ENCODE measurements around the gene SMIM1. TPM values are rescaled to one million over a fixed set of nuclear protein-coding genes. Genes with fewer than 3 reads are reported as not detected.
"Not testable (repeated sequence)": the region's sequence is repeated elsewhere in the genome, so short reads cannot be mapped to it uniquely, and the experiment has no call there.

Gene SMIM1
- total and polyA plus RNA-seq, 3 experiments from 2014 or later, result 0.80 to 1.6 (median 1.1) TPM

GRCh38 chr1:3746389-3746829 lies 26.1 kb upstream of the SMIM1 start:
- Mint-ChIP-seq H3K4me1 (peaks cover 19 to 39% (median 32%) of the 10 kb centered on the region in 3 donors), H3K4me3 (peak overlapping the region; percentile 39 to 91 (median 81)), H3K9me3 (no peaks in the 10 kb centered on the region), H3K27me3 (peaks cover 0 to 3% of the 10 kb centered on the region in 2 donors), H3K36me3 (peaks cover 0 to 19% (median 3%) of the 10 kb centered on the region in 3 donors), H3K27ac (peak overlapping the region; percentile 5 to 98 (median 71))
- CTCF ChIA-PET, result no interaction called here
- H3K36me3 ChIP-seq (ENCODE audit: insufficient read depth, low read length), result no peaks in the 10 kb centered on the region
- peak in 2 of 5 donors; percentile 15 to 45 for DNase-seq
- H3K27me3 ChIP-seq (ENCODE audit: insufficient read depth, low read length, poor library complexity, severe bottlenecking), result no peaks in the 10 kb centered on the region
- peak overlapping the region; percentile 31 for H3K27ac ChIP-seq (ENCODE audit: low read depth, low read length)
- no peaks in the 10 kb centered on the region for H3K9me3 ChIP-seq (ENCODE audit: low read length)
- peak overlapping the region; percentile 51 for H3K4me3 ChIP-seq (ENCODE audit: low read length)
- H3K4me1 ChIP-seq (ENCODE audit: insufficient read depth, low read length), result peaks cover 9% of the 10 kb centered on the region
- POLR2A ChIA-PET, result no interaction called here

GRCh38 chr1:3746830-3747521 lies 25.6 kb upstream of the SMIM1 start:
- CTCF ChIA-PET, result no interaction called here

GRCh38 chr1:3747522-3747848 lies 25.1 kb upstream of the SMIM1 start:
- H3K27ac Mint-ChIP-seq, result peak overlapping the region in 4 of 8 donors; percentile 54 to 85 (median 72)
- peak overlapping the region; percentile 51 for H3K4me3 ChIP-seq (ENCODE audit: low read length)
- no peak overlapping the region for H3K27ac ChIP-seq (ENCODE audit: low read depth, low read length)

More at GRCh38 chr1:3746830-3747521, 25.6 kb upstream of the SMIM1 start:
- Mint-ChIP-seq H3K4me3 (peak overlapping the region; percentile 70 to 91 (median 81)), H3K36me3 (peaks cover 0 to 13% (median 0%) of the 10 kb centered on the region in 3 donors), H3K9me3 (no peaks in the 10 kb centered on the region), H3K27me3 (peaks cover 0 to 3% of the 10 kb centered on the region in 2 donors), H3K27ac (peak overlapping the region in 5 of 8 donors; percentile 64 to 98 (median 76)), H3K4me1 (peaks cover 19 to 39% (median 32%) of the 10 kb centered on the region in 3 donors)
- Histone ChIP-seq H3K27me3 (ENCODE audit: insufficient read depth, low read length, poor library complexity, severe bottlenecking) (no peaks in the 10 kb centered on the region), H3K4me1 (ENCODE audit: insufficient read depth, low read length) (peaks cover 9% of the 10 kb centered on the region), H3K27ac (ENCODE audit: low read depth, low read length) (peak overlapping the region; percentile 31), H3K36me3 (ENCODE audit: insufficient read depth, low read length) (no peaks in the 10 kb centered on the region), H3K9me3 (ENCODE audit: low read length) (no peaks in the 10 kb centered on the region), H3K4me3 (ENCODE audit: low read length) (peak overlapping the region; percentile 51)
- POLR2A ChIA-PET, result no interaction called here
- peak; percentile 67 to 86 (median 78) for DNase-seq

GRCh38 chr1:3747903-3748302 lies 24.6 kb upstream of the SMIM1 start:
- Mint-ChIP-seq H3K36me3 (peaks cover 0 to 5% (median 0%) of the 10 kb centered on the region in 3 donors), H3K9me3 (no peaks in the 10 kb centered on the region), H3K4me3 (peak overlapping the region; percentile 70 to 90 (median 77)), H3K4me1 (peaks cover 19 to 39% (median 32%) of the 10 kb centered on the region in 3 donors), H3K27me3 (peaks cover 0 to 3% of the 10 kb centered on the region in 2 donors), H3K27ac (peak overlapping the region in 4 of 8 donors; percentile 54 to 85 (median 72))
- Histone ChIP-seq H3K27ac (ENCODE audit: low read depth, low read length) (no peak overlapping the region), H3K36me3 (ENCODE audit: insufficient read depth, low read length) (no peaks in the 10 kb centered on the region), H3K4me3 (ENCODE audit: low read length) (peak overlapping the region; percentile 51), H3K9me3 (ENCODE audit: low read length) (no peaks in the 10 kb centered on the region), H3K27me3 (ENCODE audit: insufficient read depth, low read length, poor library complexity, severe bottlenecking) (no peaks in the 10 kb centered on the region), H3K4me1 (ENCODE audit: insufficient read depth, low read length) (peaks cover 9% of the 10 kb centered on the region)
- ChIA-PET CTCF (no interaction called here), POLR2A (no interaction called here)
- peak in 1 of 5 donors; percentile 25 for DNase-seq

More at GRCh38 chr1:3747522-3747848, 25.1 kb upstream of the SMIM1 start:
- Mint-ChIP-seq H3K27me3 (peaks cover 0 to 3% of the 10 kb centered on the region in 2 donors), H3K36me3 (peaks cover 0 to 8% (median 0%) of the 10 kb centered on the region in 3 donors), H3K4me1 (peaks cover 19 to 39% (median 32%) of the 10 kb centered on the region in 3 donors), H3K4me3 (peak overlapping the region; percentile 70 to 90 (median 77)), H3K9me3 (no peaks in the 10 kb centered on the region)
- Histone ChIP-seq H3K9me3 (ENCODE audit: low read length) (no peaks in the 10 kb centered on the region), H3K27me3 (ENCODE audit: insufficient read depth, low read length, poor library complexity, severe bottlenecking) (no peaks in the 10 kb centered on the region), H3K36me3 (ENCODE audit: insufficient read depth, low read length) (no peaks in the 10 kb centered on the region), H3K4me1 (ENCODE audit: insufficient read depth, low read length) (peaks cover 9% of the 10 kb centered on the region)
- CTCF ChIA-PET, result no interaction called here
- DNase-seq, result no peak
- POLR2A ChIA-PET, result no interaction called here

GRCh38 chr1:3748316-3748900 lies 24.1 kb upstream of the SMIM1 start:
- DNase-seq; H3K9me3 Mint-ChIP-seq; H3K9me3 ChIP-seq (ENCODE audit: low read length); H3K27me3 ChIP-seq (ENCODE audit: insufficient read depth, low read length, poor library complexity, severe bottlenecking); H3K36me3 ChIP-seq (ENCODE audit: insufficient read depth, low read length); H3K27ac ChIP-seq (ENCODE audit: low read depth, low read length); H3K36me3 Mint-ChIP-seq; H3K27me3 Mint-ChIP-seq; H3K4me3 ChIP-seq (ENCODE audit: low read length); POLR2A ChIA-PET; H3K4me1 ChIP-seq (ENCODE audit: insufficient read depth, low read length): not testable (repeated sequence)
- peak overlapping the region; percentile 28 to 90 (median 72) for H3K4me3 Mint-ChIP-seq
- peaks cover 19 to 36% (median 28%) of the 10 kb centered on the region in 3 donors for H3K4me1 Mint-ChIP-seq
- CTCF ChIA-PET, result interaction anchor here (1.2 kb wide), 1 partner anchor 258 kb away, joined by 4 read pairs; no protein-coding TSS in a partner anchor
- peak overlapping the region in 1 of 8 donors; percentile 75 for H3K27ac Mint-ChIP-seq

GRCh38 chr1:3749512-3749911 lies 23.0 kb upstream of the SMIM1 start:
- H3K27me3 Mint-ChIP-seq, result peaks cover 0 to 6% of the 10 kb centered on the region in 2 donors
- H3K4me3 Mint-ChIP-seq, result no peak overlapping the region
- no peak overlapping the region for H3K27ac Mint-ChIP-seq
- H3K9me3 Mint-ChIP-seq, result no peaks in the 10 kb centered on the region
- Histone ChIP-seq H3K27ac (ENCODE audit: low read depth, low read length) (no peak overlapping the region), H3K9me3 (ENCODE audit: low read length) (no peaks in the 10 kb centered on the region), H3K36me3 (ENCODE audit: insufficient read depth, low read length) (no peaks in the 10 kb centered on the region), H3K4me3 (ENCODE audit: low read length) (no peak overlapping the region), H3K4me1 (ENCODE audit: insufficient read depth, low read length) (peaks cover 9% of the 10 kb centered on the region), H3K27me3 (ENCODE audit: insufficient read depth, low read length, poor library complexity, severe bottlenecking) (no peaks in the 10 kb centered on the region)
- no peak for DNase-seq
- ChIA-PET CTCF (interaction anchor here (1.2 kb wide), 1 partner anchor 259 kb away, joined by 4 read pairs; no protein-coding TSS in a partner anchor), POLR2A (no interaction called here)
- H3K36me3 Mint-ChIP-seq, result no peaks in the 10 kb centered on the region
- peaks cover 19 to 34% (median 27%) of the 10 kb centered on the region in 3 donors for H3K4me1 Mint-ChIP-seq

- no peaks in the 10 kb centered on the region for H3K9me3 ChIP-seq (ENCODE audit: low read length)
- Mint-ChIP-seq H3K27ac (no peak overlapping the region), H3K9me3 (no peaks in the 10 kb centered on the region), H3K4me3 (peak overlapping the region in 1 of 7 donors; percentile 51), H3K27me3 (peaks cover 0 to 9% of the 10 kb centered on the region in 2 donors), H3K4me1 (peaks cover 14 to 22% (median 19%) of the 10 kb centered on the region in 3 donors), H3K36me3 (no peaks in the 10 kb centered on the region)
- CTCF ChIA-PET, result no interaction called here
- no peaks in the 10 kb centered on the region for H3K36me3 ChIP-seq (ENCODE audit: insufficient read depth, low read length)
- H3K4me3 ChIP-seq (ENCODE audit: low read length), result no peak overlapping the region
- no peak overlapping the region for H3K27ac ChIP-seq (ENCODE audit: low read depth, low read length)
- POLR2A ChIA-PET, result no interaction called here
- H3K4me1 ChIP-seq (ENCODE audit: insufficient read depth, low read length), result peaks cover 9% of the 10 kb centered on the region
- no peaks in the 10 kb centered on the region for H3K27me3 ChIP-seq (ENCODE audit: insufficient read depth, low read length, poor library complexity, severe bottlenecking)
- DNase-seq, result no peak
Measured at GRCh38 chr1:3750741-3751140, 21.8 kb upstream of the SMIM1 start.

GRCh38 chr1:3752400-3752945 lies 20.1 kb upstream of the SMIM1 start, which contains the start of gene CCDC27:
Gene CCDC27, plus strand, starts transcription at chr1:3752450. Its CDS starts 32 bp downstream, at chr1:3752482.
- peak within 1 kb of the TSS in 1 of 7 donors; percentile 50 for H3K4me3 Mint-ChIP-seq
- H3K36me3 Mint-ChIP-seq, result no peaks in the 10 kb centered on the region
- peaks cover 8% of the 10 kb centered on the region for H3K4me1 ChIP-seq (ENCODE audit: insufficient read depth, low read length)
- CTCF ChIA-PET, result interaction anchor here (0.7 kb wide), 1 partner anchor 28 kb away, joined by 3 read pairs; no protein-coding TSS in a partner anchor
- peaks cover 9 to 10% (median 9%) of the 10 kb centered on the region in 3 donors for H3K4me1 Mint-ChIP-seq
- no peak for DNase-seq
- no peaks in the 10 kb centered on the region for H3K36me3 ChIP-seq (ENCODE audit: insufficient read depth, low read length)
- H3K4me3 ChIP-seq (ENCODE audit: low read length), result no peak within 1 kb of the TSS
- POLR2A ChIA-PET, result no interaction called here
- H3K27ac Mint-ChIP-seq, result no peak within 1 kb of the TSS
- H3K9me3 Mint-ChIP-seq, result no peaks in the 10 kb centered on the region
- no peak within 1 kb of the TSS for H3K27ac ChIP-seq (ENCODE audit: low read depth, low read length)
- H3K27me3 Mint-ChIP-seq, result peaks cover 9 to 12% of the 10 kb centered on the region in 2 donors
- H3K27me3 ChIP-seq (ENCODE audit: insufficient read depth, low read length, poor library complexity, severe bottlenecking), result no peaks in the 10 kb centered on the region
- no peaks in the 10 kb centered on the region for H3K9me3 ChIP-seq (ENCODE audit: low read length)
